IPS DF 4.7 (cell line): ENCODE data around the gene TMEM201.
"Not testable (repeated sequence)": the region's sequence is repeated elsewhere in the genome, so short reads cannot be mapped to it uniquely, and the experiment has no call there.

Source experiments
- DNase-seq: peaks from one replicate; pipeline ENCODE4 v3.0.0-alpha.2; 2013; ENCODE audit warnings: low spot score; ENCODE audit errors: extremely low read depth

The TMEM201 gene

GRCh38 chr1:9615316-9616063, 26.8 kb downstream of the TMEM201 start:
- no peak for DNase-seq

- no peak for DNase-seq
These were observed 30.4 kb downstream of the TMEM201 start for GRCh38 chr1:9618909-9619679.

GRCh38 chr1:9621032-9621431, 32.3 kb downstream of the TMEM201 start:
- no peak for DNase-seq

- no peak for DNase-seq
These were observed 35.4 kb downstream of the TMEM201 start for GRCh38 chr1:9624081-9624480.

- not testable (repeated sequence) for DNase-seq
These were observed 36.3 kb downstream of the TMEM201 start for GRCh38 chr1:9625030-9625429.

- DNase-seq = no peak
These were observed 37.5 kb downstream of the TMEM201 start for GRCh38 chr1:9626201-9626608.

GRCh38 chr1:9628541-9629444, 40.1 kb downstream of the TMEM201 start:
- no peak for DNase-seq

GRCh38 chr1:9629445-9630201, 40.9 kb downstream of the TMEM201 start:
- DNase-seq = no peak

- no peak for DNase-seq
These were observed 41.8 kb downstream of the TMEM201 start for GRCh38 chr1:9630331-9631111.

- DNase-seq = no peak
These were observed 42.9 kb downstream of the TMEM201 start for GRCh38 chr1:9631613-9632012.

GRCh38 chr1:9633493-9633892, 44.8 kb downstream of the TMEM201 start:
- no peak for DNase-seq

GRCh38 chr1:9634582-9634981, 45.9 kb downstream of the TMEM201 start:
- DNase-seq = no peak

- DNase-seq = no peak
These were observed 50.5 kb downstream of the TMEM201 start for GRCh38 chr1:9639227-9639626.

- DNase-seq = no peak
These were observed 54.9 kb downstream of the TMEM201 start for GRCh38 chr1:9643351-9644256.

GRCh38 chr1:9646037-9646436, 57.3 kb downstream of the TMEM201 start:
- no peak for DNase-seq

GRCh38 chr1:9648171-9648570, 59.5 kb downstream of the TMEM201 start:
- no peak for DNase-seq

GRCh38 chr1:9649769-9650168, 61.1 kb downstream of the TMEM201 start:
- DNase-seq = no peak

- DNase-seq = no peak
These were observed 62.5 kb downstream of the TMEM201 start for GRCh38 chr1:9651220-9651564.
